Measurements from ENCODE around the gene RFX5.

RFX5 gene

GRCh38 chr1:151311011-151311410 lies 36.0 kb downstream of the RFX5 start:
- TF ChIP-seq FOXP2 (optimal IDR thresholded peaks at IDR 0.05; ENCODE audit: borderline replicate concordance, extremely low read depth, extremely low read length, insufficient read depth), result no peak
- no peak for TF ChIP-seq SIN3A (IDR thresholded peaks at IDR 0.05; ENCODE audit: borderline replicate concordance, insufficient read depth, low read length)
- no peak for TF ChIP-seq REST (IDR thresholded peaks at IDR 0.05; ENCODE audit: insufficient read depth in 1 of 2, low read depth in 2 of 2, low read length in 2 of 2)
- TF ChIP-seq TAF1 (IDR thresholded peaks at IDR 0.05; ENCODE audit: borderline replicate concordance, insufficient read depth, low read length), result no peak
- TF ChIP-seq POLR2AphosphoS5 (IDR thresholded peaks at IDR 0.05; ENCODE audit: low read depth, low read length), result no peak

- peak; percentile 92; the same call in 1 of the 2 replicates for TF ChIP-seq SIN3A (IDR thresholded peaks at IDR 0.05; ENCODE audit: borderline replicate concordance, insufficient read depth, low read length)
- TF ChIP-seq REST (IDR thresholded peaks at IDR 0.05; ENCODE audit: insufficient read depth in 1 of 2, low read depth in 2 of 2, low read length in 2 of 2), result no peak
Observed at GRCh38 chr1:151309811-151310323, 37.2 kb downstream of the RFX5 start.

- TF ChIP-seq POLR2AphosphoS5 (IDR thresholded peaks at IDR 0.05; ENCODE audit: low read depth, low read length) (no peak), REST (IDR thresholded peaks at IDR 0.05; ENCODE audit: insufficient read depth in 1 of 2, low read depth in 2 of 2, low read length in 2 of 2) (no peak), FOXP2 (optimal IDR thresholded peaks at IDR 0.05; ENCODE audit: borderline replicate concordance, extremely low read depth, extremely low read length, insufficient read depth) (no peak), SIN3A (IDR thresholded peaks at IDR 0.05; ENCODE audit: borderline replicate concordance, insufficient read depth, low read length) (no peak), TAF1 (IDR thresholded peaks at IDR 0.05; ENCODE audit: borderline replicate concordance, insufficient read depth, low read length) (no peak)
Observed at GRCh38 chr1:151294742-151295462, 52.1 kb downstream of the RFX5 start.

DNA sequence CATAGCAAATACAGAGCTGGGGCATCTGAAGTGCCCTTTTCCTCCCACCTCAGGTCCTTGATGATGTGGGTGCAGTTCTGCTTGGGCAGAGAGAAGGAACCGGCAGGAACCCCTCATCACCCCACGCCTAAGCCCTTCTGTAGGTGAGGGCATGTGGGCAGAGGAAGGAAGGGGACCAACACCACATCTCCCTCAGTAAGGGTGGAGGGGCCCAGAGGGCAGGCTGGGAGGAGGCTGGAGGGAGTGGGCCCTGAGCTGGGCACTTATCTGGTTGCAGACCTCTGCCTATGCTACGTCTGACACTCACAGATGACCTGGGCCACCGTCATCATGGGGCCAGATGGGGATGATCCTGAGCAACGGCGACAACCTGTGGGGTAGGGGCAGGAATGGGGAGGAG lies 54.0 kb downstream of the RFX5 start:
- TF ChIP-seq POLR2AphosphoS5 (IDR thresholded peaks at IDR 0.05; ENCODE audit: low read depth, low read length), result no peak
- no peak for TF ChIP-seq TAF1 (IDR thresholded peaks at IDR 0.05; ENCODE audit: borderline replicate concordance, insufficient read depth, low read length)

DNA sequence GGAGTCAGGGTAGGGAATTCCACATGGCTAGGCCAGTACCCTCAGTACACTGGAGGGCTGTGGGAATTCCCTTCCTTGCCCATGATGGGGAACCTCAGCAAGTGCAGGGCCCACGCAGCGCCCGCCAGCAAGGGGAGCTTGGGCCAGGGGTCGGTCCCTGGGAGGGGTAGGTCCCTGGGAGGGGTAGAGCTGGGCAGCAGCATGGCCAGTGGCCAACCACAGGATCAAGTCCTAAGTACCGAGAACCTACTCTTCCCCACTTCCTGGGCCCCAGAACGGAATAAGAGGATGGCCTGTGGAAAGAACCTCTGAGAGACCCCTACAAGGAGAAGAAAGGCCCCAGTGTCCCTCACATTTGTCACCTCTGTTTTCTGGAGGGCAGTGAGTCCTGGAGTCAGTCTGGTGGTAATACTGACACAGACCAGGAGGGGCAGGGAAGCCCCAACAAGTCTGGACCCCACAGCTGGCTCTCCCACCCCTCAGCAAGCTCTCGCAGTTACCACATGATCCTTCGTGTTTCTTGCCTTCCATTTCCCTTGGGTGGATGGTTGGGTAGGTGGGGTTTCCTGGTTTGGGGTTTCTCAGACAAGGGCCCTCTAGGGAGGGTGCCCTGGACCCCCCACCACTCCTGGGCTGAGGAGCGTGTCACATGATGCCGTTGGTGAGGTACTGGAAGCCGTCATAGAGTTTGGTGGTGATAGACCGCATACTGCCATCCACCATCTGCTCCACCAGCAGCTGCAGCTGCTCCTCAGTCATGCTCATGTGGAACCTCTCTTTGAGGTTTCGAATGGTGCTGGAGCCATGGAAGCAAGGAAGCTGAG lies 54.6 kb downstream of the RFX5 start:
- TF ChIP-seq TAF1 (IDR thresholded peaks at IDR 0.05; ENCODE audit: borderline replicate concordance, insufficient read depth, low read length) (no peak), POLR2AphosphoS5 (IDR thresholded peaks at IDR 0.05; ENCODE audit: low read depth, low read length) (peak; percentile 40)

GRCh38 chr1:151290709-151291303 lies 56.2 kb downstream of the RFX5 start:
- no peak for TF ChIP-seq FOXP2 (optimal IDR thresholded peaks at IDR 0.05; ENCODE audit: borderline replicate concordance, extremely low read depth, extremely low read length, insufficient read depth)
- no peak for TF ChIP-seq TAF1 (IDR thresholded peaks at IDR 0.05; ENCODE audit: borderline replicate concordance, insufficient read depth, low read length)
- TF ChIP-seq SIN3A (IDR thresholded peaks at IDR 0.05; ENCODE audit: borderline replicate concordance, insufficient read depth, low read length), result no peak
- TF ChIP-seq REST (IDR thresholded peaks at IDR 0.05; ENCODE audit: insufficient read depth in 1 of 2, low read depth in 2 of 2, low read length in 2 of 2), result no peak
- TF ChIP-seq POLR2AphosphoS5 (IDR thresholded peaks at IDR 0.05; ENCODE audit: low read depth, low read length), result no peak; the same call in 1 of the 2 replicates

Measured in PFSK-1 (cell line).